ENCODE measurements around the gene PROSER3. TPM values are rescaled to one million over a fixed set of nuclear protein-coding genes. Genes with fewer than 3 reads are reported as not detected.

PROSER3 gene
- total and polyA plus RNA-seq, 2 of the 13 experiments (the other 11 are each of a cell fraction or from before 2014, with no cell fraction given) = 5.1 to 5.7 TPM

DNA sequence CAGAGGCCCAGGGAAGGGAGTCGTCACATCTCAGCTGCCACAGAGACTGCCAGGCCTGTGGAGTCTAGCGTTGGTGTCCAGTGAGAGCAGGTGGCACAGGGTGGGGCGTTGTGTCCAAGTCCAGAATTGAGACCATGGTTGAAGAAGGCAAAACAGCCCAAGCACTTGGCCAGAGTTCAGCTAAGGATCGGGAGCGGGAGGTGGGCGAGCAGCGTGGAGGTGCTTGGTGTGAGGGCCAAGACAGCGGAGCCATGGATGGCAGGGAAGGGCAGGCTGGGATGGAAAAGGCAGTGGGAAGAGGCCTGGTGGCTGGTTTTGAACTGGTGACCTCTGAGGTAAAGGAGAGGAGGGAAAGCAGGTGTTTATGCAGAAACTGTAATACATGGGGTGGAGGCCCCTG, 23.7 kb upstream of the PROSER3 start:
- H3K9ac ChIP-seq (ENCODE audit: insufficient read depth, low read depth, low read length) = no peak overlapping the region
- CTCF ChIA-PET (ENCODE audit: low intra/inter-chr PET ratio, low total read pairs) = no interaction called here

DNA sequence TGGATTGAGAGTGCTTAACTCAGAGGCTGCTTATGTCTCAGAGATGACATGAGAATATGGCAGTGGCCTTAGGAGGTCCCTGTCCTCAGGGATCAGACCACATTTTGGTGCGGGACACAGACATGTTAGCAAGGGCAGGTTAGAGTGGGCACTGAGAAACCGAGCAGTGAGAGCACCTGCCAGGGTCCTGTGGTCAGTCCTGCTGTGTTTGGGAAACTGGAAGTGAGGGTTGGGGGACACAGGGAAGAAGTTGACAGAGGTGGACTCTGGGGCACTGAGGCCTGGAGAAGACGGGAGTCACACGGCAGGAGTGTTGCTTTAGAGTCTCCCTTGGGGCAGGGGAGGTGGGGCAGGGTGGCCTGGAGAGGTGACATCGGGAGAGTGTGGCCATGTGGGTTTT, 23.1 kb upstream of the PROSER3 start:
- intact Hi-C loops (cut with micrococcal nuclease; ENCODE audit: unreplicated experiment) (no loop called here), in situ Hi-C loops (cut with HindIII; ENCODE audit: extremely low pct_ligation_motif_present, low pct_unique_long_range_greater_than_20kb) (no loop called here)
- ChIA-PET CTCF (ENCODE audit: low intra/inter-chr PET ratio, low total read pairs) (no interaction called here), POLR2A (interaction anchor here (1.2 kb wide), 1 partner anchor 57 kb away, joined by 3 read pairs; no protein-coding TSS in a partner anchor)
- no peaks in the 10 kb centered on the region for H4K20me1 ChIP-seq (ENCODE audit: insufficient read depth, low read length)
- H2AFZ ChIP-seq (ENCODE audit: low read length) = no peak overlapping the region
- no peak for FAIRE-seq
- WGBS (ENCODE audit: low lambda C conversion rate) = 96% methylated on average over 4 of the region's 5 CpGs
- ATAC-seq = no peak
- H3K4me3 ChIP-seq (replicated peaks in 1 of 3; ENCODE audit: insufficient read depth in 1 of 3, low read depth in 2 of 3, low read length in 3 of 3) = no peak overlapping the region
- H3K27ac ChIP-seq (ENCODE audit: extremely low read length, insufficient read depth, low read length) = no peak overlapping the region
- H3K4me2 ChIP-seq (ENCODE audit: low read depth, low read length) = no peak overlapping the region
- H3K27me3 ChIP-seq (ENCODE audit: control insufficient read depth in 1 of 2, insufficient read depth in 2 of 2, low read length in 2 of 2) = no peaks in the 10 kb centered on the region
- peaks cover 8% of the 10 kb centered on the region for H3K4me1 ChIP-seq (ENCODE audit: insufficient read depth, low read length)
- no peaks in the 10 kb centered on the region for H3K9me3 ChIP-seq (ENCODE audit: low read length)
- H3K36me3 ChIP-seq (replicated peaks in 1 of 2; ENCODE audit: control insufficient read depth in 1 of 2, insufficient read depth in 2 of 2, low read length in 2 of 2) = peaks cover 32 to 85% of the 10 kb centered on the region in 2 experiments; a peak in 4 of 5 replicates
- H3K9ac ChIP-seq (ENCODE audit: insufficient read depth, low read depth, low read length) = no peak overlapping the region
- no TSS peak for BruUV-seq (replicated peaks)
- no peaks in the 10 kb centered on the region for H3K79me2 ChIP-seq (ENCODE audit: insufficient read depth, low read length)
- DNase-seq (ENCODE audit: low spot score) = no peak
- TF ChIP-seq GPN1 (CRISPR knock-in tag; IDR thresholded peaks at IDR 0.05; ENCODE audit: borderline replicate concordance) (no peak), TBX2 (CRISPR knock-in tag; IDR thresholded peaks at IDR 0.05; ENCODE audit: borderline replicate concordance) (no peak), ZNF558 (CRISPR knock-in tag; IDR thresholded peaks at IDR 0.05; ENCODE audit: borderline replicate concordance) (no peak), ZNF790 (CRISPR knock-in tag; IDR thresholded peaks at IDR 0.05; ENCODE audit: borderline replicate concordance) (no peak), HNRNPK (IDR thresholded peaks at IDR 0.05; ENCODE audit: low read depth, low read length, poor library complexity, severe bottlenecking) (no peak), ZNF879 (CRISPR knock-in tag; IDR thresholded peaks at IDR 0.05) (no peak), ZNF101 (CRISPR knock-in tag; IDR thresholded peaks at IDR 0.05; ENCODE audit: borderline replicate concordance, low read depth) (no peak)
- TF ChIP-seq, protein P1, sequence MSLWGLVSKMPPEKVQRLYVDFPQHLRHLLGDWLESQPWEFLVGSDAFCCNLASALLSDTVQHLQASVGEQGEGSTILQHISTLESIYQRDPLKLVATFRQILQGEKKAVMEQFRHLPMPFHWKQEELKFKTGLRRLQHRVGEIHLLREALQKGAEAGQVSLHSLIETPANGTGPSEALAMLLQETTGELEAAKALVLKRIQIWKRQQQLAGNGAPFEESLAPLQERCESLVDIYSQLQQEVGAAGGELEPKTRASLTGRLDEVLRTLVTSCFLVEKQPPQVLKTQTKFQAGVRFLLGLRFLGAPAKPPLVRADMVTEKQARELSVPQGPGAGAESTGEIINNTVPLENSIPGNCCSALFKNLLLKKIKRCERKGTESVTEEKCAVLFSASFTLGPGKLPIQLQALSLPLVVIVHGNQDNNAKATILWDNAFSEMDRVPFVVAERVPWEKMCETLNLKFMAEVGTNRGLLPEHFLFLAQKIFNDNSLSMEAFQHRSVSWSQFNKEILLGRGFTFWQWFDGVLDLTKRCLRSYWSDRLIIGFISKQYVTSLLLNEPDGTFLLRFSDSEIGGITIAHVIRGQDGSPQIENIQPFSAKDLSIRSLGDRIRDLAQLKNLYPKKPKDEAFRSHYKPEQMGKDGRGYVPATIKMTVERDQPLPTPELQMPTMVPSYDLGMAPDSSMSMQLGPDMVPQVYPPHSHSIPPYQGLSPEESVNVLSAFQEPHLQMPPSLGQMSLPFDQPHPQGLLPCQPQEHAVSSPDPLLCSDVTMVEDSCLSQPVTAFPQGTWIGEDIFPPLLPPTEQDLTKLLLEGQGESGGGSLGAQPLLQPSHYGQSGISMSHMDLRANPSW (CRISPR knock-in tag; IDR thresholded peaks at IDR 0.05; ENCODE audit: borderline replicate concordance) = no peak
- TF ChIP-seq, protein P2, sequence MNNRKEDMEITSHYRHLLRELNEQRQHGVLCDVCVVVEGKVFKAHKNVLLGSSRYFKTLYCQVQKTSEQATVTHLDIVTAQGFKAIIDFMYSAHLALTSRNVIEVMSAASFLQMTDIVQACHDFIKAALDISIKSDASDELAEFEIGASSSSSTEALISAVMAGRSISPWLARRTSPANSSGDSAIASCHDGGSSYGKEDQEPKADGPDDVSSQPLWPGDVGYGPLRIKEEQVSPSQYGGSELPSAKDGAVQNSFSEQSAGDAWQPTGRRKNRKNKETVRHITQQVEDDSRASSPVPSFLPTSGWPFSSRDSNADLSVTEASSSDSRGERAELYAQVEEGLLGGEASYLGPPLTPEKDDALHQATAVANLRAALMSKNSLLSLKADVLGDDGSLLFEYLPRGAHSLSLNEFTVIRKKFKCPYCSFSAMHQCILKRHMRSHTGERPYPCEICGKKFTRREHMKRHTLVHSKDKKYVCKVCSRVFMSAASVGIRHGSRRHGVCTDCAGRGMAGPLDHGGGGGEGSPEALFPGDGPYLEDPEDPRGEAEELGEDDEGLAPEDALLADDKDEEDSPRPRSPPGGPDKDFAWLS (CRISPR knock-in tag; IDR thresholded peaks at IDR 0.05; ENCODE audit: borderline replicate concordance) = no peak

More for the DNA sequence above, 23.7 kb upstream of the PROSER3 start:
- POLR2A ChIA-PET = interaction anchor here (1.2 kb wide), 1 partner anchor 57 kb away, joined by 3 read pairs; no protein-coding TSS in a partner anchor
- H3K79me2 ChIP-seq (ENCODE audit: insufficient read depth, low read length) = no peaks in the 10 kb centered on the region
- H3K27me3 ChIP-seq (ENCODE audit: control insufficient read depth in 1 of 2, insufficient read depth in 2 of 2, low read length in 2 of 2) = no peaks in the 10 kb centered on the region
- H3K27ac ChIP-seq (ENCODE audit: extremely low read length, insufficient read depth, low read length) = no peak overlapping the region
- no TSS peak for BruUV-seq (replicated peaks)
- H2AFZ ChIP-seq (ENCODE audit: low read length) = no peak overlapping the region
- ATAC-seq = no peak
- no peak for DNase-seq (ENCODE audit: low spot score)
- no peak for FAIRE-seq
- no peaks in the 10 kb centered on the region for H3K9me3 ChIP-seq (ENCODE audit: low read length)
- 97% methylated on average over 8 of the region's 8 CpGs for WGBS (ENCODE audit: low lambda C conversion rate)
- H3K4me2 ChIP-seq (ENCODE audit: low read depth, low read length) = no peak overlapping the region
- intact Hi-C loops (cut with micrococcal nuclease; ENCODE audit: unreplicated experiment) (no loop called here), in situ Hi-C loops (cut with HindIII; ENCODE audit: extremely low pct_ligation_motif_present, low pct_unique_long_range_greater_than_20kb) (no loop called here)
- no peak overlapping the region for H3K4me3 ChIP-seq (replicated peaks in 1 of 3; ENCODE audit: insufficient read depth in 1 of 3, low read depth in 2 of 3, low read length in 3 of 3)
- peak; percentile 25 for TF ChIP-seq AGO2 (optimal IDR thresholded peaks at IDR 0.05; ENCODE audit: low read depth, low read length)
- TF ChIP-seq, protein P3, sequence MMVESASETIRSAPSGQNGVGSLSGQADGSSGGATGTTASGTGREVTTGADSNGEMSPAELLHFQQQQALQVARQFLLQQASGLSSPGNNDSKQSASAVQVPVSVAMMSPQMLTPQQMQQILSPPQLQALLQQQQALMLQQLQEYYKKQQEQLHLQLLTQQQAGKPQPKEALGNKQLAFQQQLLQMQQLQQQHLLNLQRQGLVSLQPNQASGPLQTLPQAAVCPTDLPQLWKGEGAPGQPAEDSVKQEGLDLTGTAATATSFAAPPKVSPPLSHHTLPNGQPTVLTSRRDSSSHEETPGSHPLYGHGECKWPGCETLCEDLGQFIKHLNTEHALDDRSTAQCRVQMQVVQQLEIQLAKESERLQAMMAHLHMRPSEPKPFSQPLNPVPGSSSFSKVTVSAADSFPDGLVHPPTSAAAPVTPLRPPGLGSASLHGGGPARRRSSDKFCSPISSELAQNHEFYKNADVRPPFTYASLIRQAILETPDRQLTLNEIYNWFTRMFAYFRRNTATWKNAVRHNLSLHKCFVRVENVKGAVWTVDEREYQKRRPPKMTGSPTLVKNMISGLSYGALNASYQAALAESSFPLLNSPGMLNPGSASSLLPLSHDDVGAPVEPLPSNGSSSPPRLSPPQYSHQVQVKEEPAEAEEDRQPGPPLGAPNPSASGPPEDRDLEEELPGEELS (CRISPR knock-in tag; IDR thresholded peaks at IDR 0.05) = no peak
- H4K20me1 ChIP-seq (ENCODE audit: insufficient read depth, low read length) = no peaks in the 10 kb centered on the region
- peaks cover 37 to 91% of the 10 kb centered on the region in 2 experiments; a peak in 4 of 5 replicates for H3K36me3 ChIP-seq (replicated peaks in 1 of 2; ENCODE audit: control insufficient read depth in 1 of 2, insufficient read depth in 2 of 2, low read length in 2 of 2)
- peaks cover 2% of the 10 kb centered on the region; the same call in 1 of the 2 replicates for H3K4me1 ChIP-seq (ENCODE audit: insufficient read depth, low read length)

All from HepG2 (cell line).